Measurements from ENCODE around the gene PANX3. TPM values are rescaled to one million over a fixed set of nuclear protein-coding genes. Genes with fewer than 3 reads are reported as not detected.

PANX3 gene
- total and polyA plus RNA-seq, 9 of the 15 experiments (the other 6 are each of a cell fraction or from before 2014, with no cell fraction given): 0.09 to 0.69 (median 0.39) TPM

GRCh38 chr11:124635932-124636331 is 24.7 kb downstream of the PANX3 start:
- intact Hi-C loops (cut with micrococcal nuclease): no loop called here
- H4K20me1 ChIP-seq (replicated peaks; ENCODE audit: control insufficient read depth, insufficient read depth, low read length): no peaks in the 10 kb centered on the region
- H3K79me2 ChIP-seq (ENCODE audit: control insufficient read depth, insufficient read depth, low read length): no peaks in the 10 kb centered on the region
- no peak overlapping the region for H3K9ac ChIP-seq (ENCODE audit: insufficient read depth in 1 of 2, low read depth in 2 of 2, low read length in 2 of 2)
- H3K27ac ChIP-seq (ENCODE audit: extremely low read depth, low read depth, low read length): no peak overlapping the region
- DNase-seq (ENCODE audit: extremely low read depth in 1 of 4, low spot score in 3 of 4) (no peak), ATAC-seq (no peak), FAIRE-seq (no peak)
- H3K4me3 ChIP-seq: no peak overlapping the region
- TF ChIP-seq ATF6 (CRISPR knock-in tag; IDR thresholded peaks at IDR 0.05) (no peak), ZNF780A (CRISPR knock-in tag; IDR thresholded peaks at IDR 0.05) (no peak), ETS2 (tag; IDR thresholded peaks at IDR 0.05; ENCODE audit: borderline replicate concordance, poor library complexity, severe bottlenecking) (no peak), ESRRB (CRISPR knock-in tag; IDR thresholded peaks at IDR 0.05; ENCODE audit: borderline replicate concordance) (no peak), LCOR (CRISPR knock-in tag; IDR thresholded peaks at IDR 0.05) (no peak), SRSF9 (IDR thresholded peaks at IDR 0.05; ENCODE audit: borderline replicate concordance, low read depth, low read length) (no peak), ZNF347 (CRISPR knock-in tag; IDR thresholded peaks at IDR 0.05; ENCODE audit: low read depth) (no peak), SFPQ (IDR thresholded peaks at IDR 0.05; ENCODE audit: low read depth, low read length) (no peak), TEAD1 (CRISPR knock-in tag; IDR thresholded peaks at IDR 0.05) (no peak), TBP (optimal IDR thresholded peaks at IDR 0.05; ENCODE audit: low read depth, low read length) (no peak)
- in situ Hi-C loops (cut with MboI): no loop called here
- POLR2A ChIA-PET: interaction anchor here (0.7 to 1.2 kb wide), 3 partner anchors 21 to 230 kb away, joined by 3 to 5 read pairs (median 3); no protein-coding TSS in a partner anchor
- H3K36me3 ChIP-seq (ENCODE audit: control insufficient read depth, insufficient read depth, low read length): peaks cover 60% of the 10 kb centered on the region
- peaks cover 0 to 9% of the 10 kb centered on the region in 2 experiments; a peak in 2 of 5 replicates for H3K4me1 ChIP-seq (replicated peaks in 1 of 2; ENCODE audit: control insufficient read depth in 2 of 2, insufficient read depth in 2 of 2, low read length in 2 of 2)
- peaks cover 5% of the 10 kb centered on the region; the same call in 1 of the 2 replicates for H3K9me3 ChIP-seq (replicated peaks; ENCODE audit: control insufficient read depth, insufficient read depth, low read depth, low read length)
- H3K4me2 ChIP-seq (ENCODE audit: insufficient read depth, low read length): no peak overlapping the region
- H3K27me3 ChIP-seq (ENCODE audit: control insufficient read depth in 2 of 2, insufficient read depth in 2 of 2, low read length in 2 of 2): no peaks in the 10 kb centered on the region
- no TSS peak for BruUV-seq (replicated peaks)
- H3K9me1 ChIP-seq (ENCODE audit: control insufficient read depth, insufficient read depth, low read length): no peaks in the 10 kb centered on the region
- CTCF ChIA-PET (ENCODE audit: low intra/inter-chr PET ratio): no interaction called here
- H2AFZ ChIP-seq (ENCODE audit: low read depth, low read length): no peak overlapping the region
- 98% methylated on average over 3 of the region's 3 CpGs for WGBS (ENCODE audit: insufficient coverage, low coverage, missing lambda C conversion rate)

Data from K562 (cell line).